Measurements from ENCODE around the gene HABP4.

HABP4 gene

GRCh38 chr9:96449845-96450612 is at the start of gene HABP4:
HABP4 (plus strand) TSS chr9:96450169; CDS start chr9:96450280, 111 bp downstream.
- peaks cover 3% of the 10 kb centered on the region for H3K4me1 ChIP-seq (ENCODE audit: control insufficient read depth, insufficient read depth, low read length)
- H3K36me3 ChIP-seq (ENCODE audit: control insufficient read depth, insufficient read depth, low read length) = no peaks in the 10 kb centered on the region
- H3K4me3 ChIP-seq (ENCODE audit: low read length) = peak within 1 kb of the TSS; percentile 86
- peak within 1 kb of the TSS; percentile 87 for H3K27ac ChIP-seq (ENCODE audit: low read depth, low read length)
- peak within 1 kb of the TSS; percentile 94 for H3K9ac ChIP-seq (ENCODE audit: low read length)
- H3K27me3 ChIP-seq (ENCODE audit: control insufficient read depth, insufficient read depth, low read length) = no peaks in the 10 kb centered on the region

DNA sequence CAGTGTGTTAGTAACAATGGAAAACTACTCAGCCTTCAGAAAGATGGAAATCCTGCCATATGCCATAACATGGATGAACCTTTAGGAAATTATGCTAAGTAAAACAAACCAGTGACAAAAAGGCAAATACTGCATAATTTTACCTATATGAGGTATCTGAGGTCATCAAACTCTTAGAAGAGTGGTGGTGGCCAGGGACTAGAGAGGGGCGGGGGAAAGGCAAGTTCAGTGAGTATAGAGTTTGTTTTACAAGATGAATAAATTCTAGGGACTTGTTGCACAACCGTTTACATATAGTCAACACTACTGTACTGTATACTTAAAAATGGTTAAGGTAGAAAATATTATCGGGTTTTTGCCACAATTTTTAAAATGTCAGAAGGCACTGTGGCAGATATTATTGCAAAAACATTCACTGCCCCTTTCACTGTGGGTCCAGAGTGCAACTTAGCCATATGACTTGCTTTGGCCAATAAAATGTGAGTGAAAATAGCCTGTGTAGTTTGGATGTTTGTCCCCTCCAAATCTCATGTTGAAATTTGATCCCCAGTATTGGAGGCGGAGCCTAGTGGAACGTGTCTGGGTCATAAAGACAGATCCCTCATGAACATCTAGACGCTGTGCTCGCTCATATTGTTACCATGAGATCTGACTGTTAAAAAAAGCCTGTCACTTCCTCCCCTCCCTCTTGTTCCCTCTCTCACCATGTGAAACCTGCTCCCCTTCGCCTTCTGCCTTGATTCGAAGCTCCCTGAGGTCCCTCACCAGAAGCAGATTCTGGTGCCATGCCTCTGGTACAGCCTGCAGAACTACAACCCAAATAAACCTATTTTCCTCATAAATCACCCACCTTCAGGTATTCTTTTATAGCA is 41.3 kb upstream of the HABP4 start:
- no peak overlapping the region for H3K4me3 ChIP-seq (ENCODE audit: low read length)
- no peak overlapping the region for H3K9ac ChIP-seq (ENCODE audit: low read length)
- no peaks in the 10 kb centered on the region for H3K27me3 ChIP-seq (ENCODE audit: control insufficient read depth, insufficient read depth, low read length)
- no peak overlapping the region for H3K27ac ChIP-seq (ENCODE audit: low read depth, low read length)
- H3K36me3 ChIP-seq (ENCODE audit: control insufficient read depth, insufficient read depth, low read length) = no peaks in the 10 kb centered on the region
- no peaks in the 10 kb centered on the region for H3K4me1 ChIP-seq (ENCODE audit: control insufficient read depth, insufficient read depth, low read length)

GRCh38 chr9:96411129-96411838 is 38.7 kb upstream of the HABP4 start:
- no peak overlapping the region for H3K4me3 ChIP-seq (ENCODE audit: low read length)
- H3K4me1 ChIP-seq (ENCODE audit: control insufficient read depth, insufficient read depth, low read length) = no peaks in the 10 kb centered on the region
- no peak overlapping the region for H3K9ac ChIP-seq (ENCODE audit: low read length)
- H3K36me3 ChIP-seq (ENCODE audit: control insufficient read depth, insufficient read depth, low read length) = no peaks in the 10 kb centered on the region
- H3K27me3 ChIP-seq (ENCODE audit: control insufficient read depth, insufficient read depth, low read length) = no peaks in the 10 kb centered on the region
- no peak overlapping the region for H3K27ac ChIP-seq (ENCODE audit: low read depth, low read length)

DNA sequence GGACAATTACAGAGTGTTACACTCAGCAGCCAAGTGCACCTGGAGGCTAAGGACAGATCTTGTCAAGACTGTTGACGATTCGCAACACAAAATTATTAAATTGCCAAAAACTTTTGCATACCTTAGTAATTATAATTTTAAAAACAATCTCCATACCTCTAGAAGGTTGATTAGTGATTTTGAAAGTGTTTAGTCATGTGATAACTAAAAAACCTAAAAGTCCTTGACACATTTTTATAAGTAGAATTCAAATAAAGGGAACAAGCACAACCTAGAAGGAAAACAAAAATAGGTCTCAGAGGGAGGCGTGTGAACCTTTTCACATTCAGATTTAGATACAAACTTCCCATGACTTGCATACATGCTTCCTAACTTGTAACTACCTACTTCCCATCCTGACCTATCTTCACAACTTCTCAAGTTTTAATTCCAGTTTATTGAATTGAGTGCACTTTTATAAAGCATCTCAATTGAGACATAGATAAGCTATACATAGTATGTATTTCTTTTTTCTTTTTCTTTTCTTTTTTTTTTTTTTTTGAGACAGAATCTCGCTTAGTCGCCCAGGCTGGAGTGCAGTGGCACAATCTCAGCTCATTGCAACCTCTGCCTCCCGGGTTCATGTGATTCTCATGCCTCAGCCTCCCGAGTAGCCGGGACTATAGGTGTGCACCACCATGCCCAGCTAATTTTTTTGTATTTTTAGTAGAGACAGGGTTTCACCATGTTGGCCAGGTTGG is 37.6 kb upstream of the HABP4 start:
- Histone ChIP-seq H3K36me3 (ENCODE audit: control insufficient read depth, insufficient read depth, low read length) (no peaks in the 10 kb centered on the region), H3K27me3 (ENCODE audit: control insufficient read depth, insufficient read depth, low read length) (no peaks in the 10 kb centered on the region), H3K9ac (ENCODE audit: low read length) (no peak overlapping the region), H3K4me1 (ENCODE audit: control insufficient read depth, insufficient read depth, low read length) (peaks cover 4% of the 10 kb centered on the region), H3K27ac (ENCODE audit: low read depth, low read length) (no peak overlapping the region), H3K4me3 (ENCODE audit: low read length) (no peak overlapping the region)

DNA sequence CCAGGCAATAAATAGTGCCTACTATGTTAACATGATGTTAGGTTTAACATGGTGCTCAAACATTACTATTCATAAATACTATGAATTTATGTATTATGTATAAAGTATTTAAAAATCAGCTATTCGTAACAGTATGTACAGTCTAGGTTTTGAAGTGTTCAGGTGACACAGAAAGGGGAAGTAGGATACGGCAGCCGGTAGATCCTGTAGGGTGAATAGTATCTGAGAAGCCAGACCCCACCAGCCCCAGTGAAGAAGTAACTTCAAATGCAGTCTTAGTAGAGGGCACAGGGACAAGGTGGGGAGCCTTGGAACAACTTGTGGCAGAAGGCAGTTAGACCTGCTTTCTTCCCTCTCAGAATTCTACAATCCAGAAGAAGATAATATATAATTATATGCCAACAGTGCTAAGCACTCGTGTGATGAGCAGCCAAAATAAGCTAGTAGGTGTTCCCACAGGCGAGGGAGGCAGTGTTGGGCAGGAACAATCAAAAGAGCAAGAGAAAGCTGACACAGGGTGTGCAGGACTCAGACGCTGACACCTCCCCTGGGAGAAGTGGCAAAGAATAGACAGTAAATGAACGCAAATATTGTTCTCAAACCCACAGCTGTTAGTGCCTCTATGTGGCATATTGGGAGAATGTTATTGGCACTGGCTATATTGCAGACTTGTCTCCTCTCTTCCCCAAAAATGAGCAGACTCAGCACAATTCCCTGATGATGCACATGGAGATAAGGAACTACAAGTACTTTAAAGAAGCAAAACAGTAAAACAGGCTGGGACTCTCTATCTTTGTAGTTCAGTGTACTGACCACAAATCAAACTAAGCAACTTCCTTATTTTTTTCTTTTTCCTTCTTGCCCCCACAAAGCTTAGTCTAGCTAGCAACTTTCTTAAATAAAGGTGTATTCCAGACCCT is 36.4 kb upstream of the HABP4 start:
- H3K4me3 ChIP-seq (ENCODE audit: low read length) = no peak overlapping the region
- H3K27ac ChIP-seq (ENCODE audit: low read depth, low read length) = no peak overlapping the region
- H3K9ac ChIP-seq (ENCODE audit: low read length) = no peak overlapping the region

GRCh38 chr9:96417051-96417586 is 32.9 kb upstream of the HABP4 start:
- Histone ChIP-seq H3K9ac (ENCODE audit: low read length) (peak overlapping the region; percentile 47), H3K4me3 (ENCODE audit: low read length) (peak overlapping the region; percentile 77), H3K36me3 (ENCODE audit: control insufficient read depth, insufficient read depth, low read length) (no peaks in the 10 kb centered on the region), H3K4me1 (ENCODE audit: control insufficient read depth, insufficient read depth, low read length) (peaks cover 12% of the 10 kb centered on the region), H3K27ac (ENCODE audit: low read depth, low read length) (peak overlapping the region; percentile 85), H3K27me3 (ENCODE audit: control insufficient read depth, insufficient read depth, low read length) (no peaks in the 10 kb centered on the region)

More for the DNA sequence above, 36.4 kb upstream of the HABP4 start:
- no peaks in the 10 kb centered on the region for H3K27me3 ChIP-seq (ENCODE audit: control insufficient read depth, insufficient read depth, low read length)
- H3K4me1 ChIP-seq (ENCODE audit: control insufficient read depth, insufficient read depth, low read length) = peaks cover 4% of the 10 kb centered on the region
- H3K36me3 ChIP-seq (ENCODE audit: control insufficient read depth, insufficient read depth, low read length) = no peaks in the 10 kb centered on the region

GRCh38 chr9:96417661-96418082 is 32.3 kb upstream of the HABP4 start:
- Histone ChIP-seq H3K36me3 (ENCODE audit: control insufficient read depth, insufficient read depth, low read length) (no peaks in the 10 kb centered on the region), H3K9ac (ENCODE audit: low read length) (no peak overlapping the region), H3K4me1 (ENCODE audit: control insufficient read depth, insufficient read depth, low read length) (peaks cover 12% of the 10 kb centered on the region), H3K27me3 (ENCODE audit: control insufficient read depth, insufficient read depth, low read length) (no peaks in the 10 kb centered on the region), H3K4me3 (ENCODE audit: low read length) (peak overlapping the region; percentile 77), H3K27ac (ENCODE audit: low read depth, low read length) (peak overlapping the region; percentile 64)

- H3K27me3 ChIP-seq (ENCODE audit: control insufficient read depth, insufficient read depth, low read length) = no peaks in the 10 kb centered on the region
- H3K27ac ChIP-seq (ENCODE audit: low read depth, low read length) = peak within 1 kb of the TSS; percentile 94
- H3K4me3 ChIP-seq (ENCODE audit: low read length) = peak within 1 kb of the TSS; percentile 89
- H3K9ac ChIP-seq (ENCODE audit: low read length) = peak within 1 kb of the TSS; percentile 76
- H3K36me3 ChIP-seq (ENCODE audit: control insufficient read depth, insufficient read depth, low read length) = no peaks in the 10 kb centered on the region
- H3K4me1 ChIP-seq (ENCODE audit: control insufficient read depth, insufficient read depth, low read length) = peaks cover 12% of the 10 kb centered on the region
Measured at GRCh38 chr9:96418083-96418919, 31.7 kb upstream of the HABP4 start, which contains the start of gene ZNF367. ZNF367 (minus strand) TSS chr9:96418370; CDS start chr9:96418032, 338 bp downstream.

DNA sequence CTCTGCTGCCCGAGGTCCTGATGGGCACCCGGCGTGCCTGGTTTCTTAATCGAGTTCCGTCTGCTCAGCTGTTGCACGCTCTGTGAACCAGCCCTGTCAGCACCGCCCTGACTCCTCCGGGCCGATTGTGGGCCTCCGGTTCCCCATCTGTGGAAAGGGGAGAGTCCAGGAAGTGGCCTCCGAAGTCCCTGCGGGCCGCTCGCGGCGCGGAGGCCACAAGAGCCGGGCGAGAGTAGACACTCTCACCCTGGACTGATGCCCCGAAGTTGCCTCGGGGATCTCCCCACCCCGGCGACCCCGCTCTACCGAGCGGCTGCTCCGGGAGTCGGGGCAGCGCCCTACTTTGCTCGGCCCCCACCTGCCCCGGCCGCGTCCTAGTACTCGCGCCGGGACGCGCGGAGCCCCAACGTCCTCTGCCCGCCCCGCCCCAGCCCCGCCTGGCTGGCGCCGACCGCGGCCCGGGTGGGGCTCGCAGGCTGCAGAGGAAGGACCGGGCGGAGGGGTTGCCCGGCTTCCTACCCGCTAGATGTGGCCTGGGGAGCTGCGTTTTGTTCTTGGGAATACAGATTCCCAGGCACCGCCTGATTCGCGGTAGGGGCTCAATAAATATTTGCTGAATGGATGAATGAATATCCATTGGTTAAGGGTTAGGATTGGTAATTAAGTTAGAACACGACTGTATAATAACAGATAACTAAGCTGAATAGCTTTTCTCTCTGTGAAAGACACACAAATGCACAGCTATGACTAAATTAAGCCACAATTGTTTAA is 30.9 kb upstream of the HABP4 start:
- Histone ChIP-seq H3K27me3 (ENCODE audit: control insufficient read depth, insufficient read depth, low read length) (no peaks in the 10 kb centered on the region), H3K4me1 (ENCODE audit: control insufficient read depth, insufficient read depth, low read length) (peaks cover 12% of the 10 kb centered on the region), H3K36me3 (ENCODE audit: control insufficient read depth, insufficient read depth, low read length) (no peaks in the 10 kb centered on the region), H3K9ac (ENCODE audit: low read length) (peak overlapping the region; percentile 76), H3K27ac (ENCODE audit: low read depth, low read length) (peak overlapping the region; percentile 94), H3K4me3 (ENCODE audit: low read length) (peak overlapping the region; percentile 89)

DNA sequence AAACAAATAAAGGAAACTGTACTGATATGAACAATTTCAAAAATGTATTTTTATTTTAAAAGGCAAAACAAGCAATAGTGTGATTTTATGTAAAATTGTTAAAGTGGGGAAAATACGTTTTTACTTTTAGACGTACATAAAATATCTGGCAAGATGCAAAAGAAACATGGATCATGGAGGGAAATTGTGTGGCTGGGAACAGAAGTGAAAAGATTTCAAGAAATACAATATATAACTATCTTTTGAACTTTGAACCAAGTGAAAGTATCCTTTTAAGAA is 30.3 kb upstream of the HABP4 start:
- H3K4me1 ChIP-seq (ENCODE audit: control insufficient read depth, insufficient read depth, low read length) = peaks cover 12% of the 10 kb centered on the region
- no peak overlapping the region for H3K9ac ChIP-seq (ENCODE audit: low read length)
- H3K27me3 ChIP-seq (ENCODE audit: control insufficient read depth, insufficient read depth, low read length) = no peaks in the 10 kb centered on the region
- H3K4me3 ChIP-seq (ENCODE audit: low read length) = peak overlapping the region; percentile 89
- H3K27ac ChIP-seq (ENCODE audit: low read depth, low read length) = peak overlapping the region; percentile 94
- H3K36me3 ChIP-seq (ENCODE audit: control insufficient read depth, insufficient read depth, low read length) = no peaks in the 10 kb centered on the region

Measured in rectal smooth muscle tissue (tissue), 1 donor.